ENCODE data around the gene PTGDR. TPM values are rescaled to one million over a fixed set of nuclear protein-coding genes. Genes with fewer than 3 reads are reported as not detected.

Gene PTGDR
- total RNA-seq = not detected in 2 replicates

GRCh38 chr14:52267501-52268278 lies at the start of gene PTGDR:
TSS of gene PTGDR (plus strand) at chr14:52267698. CDS start at chr14:52267815, 117 bp downstream.
- DNase-seq = no peak

- DNase-seq = no peak
These were observed 47.9 kb upstream of the PTGDR start for GRCh38 chr14:52219488-52220084.

GRCh38 chr14:52220924-52221811 lies 46.3 kb upstream of the PTGDR start:
- peak; percentile 4 for DNase-seq

GRCh38 chr14:52222901-52223300 lies 44.6 kb upstream of the PTGDR start:
- no peak for DNase-seq

- DNase-seq = no peak
These were observed 39.8 kb upstream of the PTGDR start for GRCh38 chr14:52227619-52228222.

- DNase-seq = no peak
These were observed 33.8 kb upstream of the PTGDR start for GRCh38 chr14:52233693-52234092.

- no peak for DNase-seq
These were observed 32.1 kb upstream of the PTGDR start for GRCh38 chr14:52235434-52235833.

- DNase-seq = no peak
These were observed 31.5 kb upstream of the PTGDR start for GRCh38 chr14:52235866-52236510.

GRCh38 chr14:52238682-52239081 lies 28.8 kb upstream of the PTGDR start:
- no peak for DNase-seq

- no peak for DNase-seq
These were observed 26.9 kb upstream of the PTGDR start for GRCh38 chr14:52240623-52241022.

GRCh38 chr14:52241087-52241793 lies 26.3 kb upstream of the PTGDR start:
- DNase-seq = peak; percentile 9

GRCh38 chr14:52244328-52244727 lies 23.2 kb upstream of the PTGDR start:
- no peak for DNase-seq

GRCh38 chr14:52244997-52245396 lies 22.5 kb upstream of the PTGDR start:
- DNase-seq = no peak

GRCh38 chr14:52248057-52248456 lies 19.4 kb upstream of the PTGDR start:
- no peak for DNase-seq

GRCh38 chr14:52251724-52252123 lies 15.8 kb upstream of the PTGDR start:
- DNase-seq = no peak

- DNase-seq = no peak
These were observed 14.0 kb upstream of the PTGDR start for GRCh38 chr14:52253503-52253902.

- no peak for DNase-seq
These were observed 13.4 kb upstream of the PTGDR start for GRCh38 chr14:52254086-52254485.

- DNase-seq = no peak
These were observed 8.7 kb upstream of the PTGDR start for GRCh38 chr14:52258783-52259182.

- DNase-seq = no peak
These were observed 8.1 kb upstream of the PTGDR start for GRCh38 chr14:52259434-52259833.

- DNase-seq = no peak
These were observed 4.9 kb upstream of the PTGDR start for GRCh38 chr14:52262600-52262999.

- DNase-seq = no peak
These were observed 4.3 kb upstream of the PTGDR start for GRCh38 chr14:52263190-52263589.

- peak; percentile 50 for DNase-seq
These were observed 2.2 kb upstream of the PTGDR start for GRCh38 chr14:52265253-52265652.
